Gastroesophageal sphincter (tissue), 3 donors: Measurements from ENCODE around the gene ITGB8.

Experiments
- POLR2A ChIP-seq, 2 donors: fragments of 450-650 bp; IDR thresholded peaks; one replicate each; pipeline ENCODE4 v1.6.1; 2017; ENCODE audit warnings: antibody characterized with exemption in 2 of 2, mild to moderate bottlenecking in 2 of 2, moderate library complexity in 1 of 2
- TF ChIP-seq, protein P1 (sequence below), 4 experiments: fragments of 200-600 bp in 2 of 4; fragments of 450-650 bp in 2 of 4; sonication (generic) in 1 of 4; IDR thresholded peaks; one replicate each; pipeline ENCODE4 v1.5.1; 2017 to 2019; ENCODE audit warnings: antibody characterized with exemption in 4 of 4, mild to moderate bottlenecking in 2 of 4, moderate library complexity in 2 of 4

DNA sequence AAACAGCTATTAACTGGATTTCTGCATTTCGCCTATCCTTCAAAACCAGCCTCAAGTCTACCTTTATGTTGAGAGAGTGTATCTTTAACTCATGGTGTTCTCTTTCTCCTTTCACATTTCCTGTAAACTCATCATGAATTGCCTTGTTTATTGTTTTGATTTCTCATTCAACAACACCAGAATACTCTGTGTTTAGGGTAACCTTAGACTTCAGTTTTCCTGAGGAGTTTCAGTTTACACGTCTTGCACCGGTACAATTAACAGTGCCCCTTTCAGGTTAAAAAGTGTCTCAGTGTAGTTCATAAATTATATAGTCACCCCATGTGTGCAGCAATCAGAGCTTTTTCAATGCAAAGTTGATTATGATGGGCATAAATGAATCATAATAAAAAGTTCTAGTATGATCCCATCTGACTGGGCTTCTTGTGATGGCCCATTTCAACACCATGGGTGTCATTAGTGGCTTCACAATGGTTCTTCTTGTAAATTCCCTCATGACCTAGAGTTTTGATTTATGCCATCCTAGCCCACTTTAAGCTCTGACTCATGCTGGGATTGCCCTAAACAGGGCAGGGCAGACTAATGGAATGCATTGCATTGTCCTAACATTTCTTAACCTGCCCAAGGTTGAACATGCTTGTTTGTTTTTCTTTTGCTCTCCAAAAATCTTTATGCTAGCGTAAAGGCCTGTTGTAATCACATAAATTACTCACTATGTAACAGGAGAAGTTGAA, 22.0 kb downstream of the ITGB8 start:
- TF ChIP-seq, protein P1, sequence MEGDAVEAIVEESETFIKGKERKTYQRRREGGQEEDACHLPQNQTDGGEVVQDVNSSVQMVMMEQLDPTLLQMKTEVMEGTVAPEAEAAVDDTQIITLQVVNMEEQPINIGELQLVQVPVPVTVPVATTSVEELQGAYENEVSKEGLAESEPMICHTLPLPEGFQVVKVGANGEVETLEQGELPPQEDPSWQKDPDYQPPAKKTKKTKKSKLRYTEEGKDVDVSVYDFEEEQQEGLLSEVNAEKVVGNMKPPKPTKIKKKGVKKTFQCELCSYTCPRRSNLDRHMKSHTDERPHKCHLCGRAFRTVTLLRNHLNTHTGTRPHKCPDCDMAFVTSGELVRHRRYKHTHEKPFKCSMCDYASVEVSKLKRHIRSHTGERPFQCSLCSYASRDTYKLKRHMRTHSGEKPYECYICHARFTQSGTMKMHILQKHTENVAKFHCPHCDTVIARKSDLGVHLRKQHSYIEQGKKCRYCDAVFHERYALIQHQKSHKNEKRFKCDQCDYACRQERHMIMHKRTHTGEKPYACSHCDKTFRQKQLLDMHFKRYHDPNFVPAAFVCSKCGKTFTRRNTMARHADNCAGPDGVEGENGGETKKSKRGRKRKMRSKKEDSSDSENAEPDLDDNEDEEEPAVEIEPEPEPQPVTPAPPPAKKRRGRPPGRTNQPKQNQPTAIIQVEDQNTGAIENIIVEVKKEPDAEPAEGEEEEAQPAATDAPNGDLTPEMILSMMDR (IDR thresholded peaks at IDR 0.05) = no peak
- no peak for TF ChIP-seq POLR2A (IDR thresholded peaks at IDR 0.05)
